OCI-LY1 (cell line): ENCODE measurements around the gene LTB4R.
A peak's percentile ranks its signal among the peaks of the same experiment; 100 is the strongest.

Experiments
- H2AFZ ChIP-seq: fragments of 200-600 bp; sonication (generic), shearing (Covaris generic); 2 replicates; pipeline ENCODE4 v1.6.0; 2014; ENCODE audit warnings: antibody characterized with exemption, mild to moderate bottlenecking, low read length
- H3F3A ChIP-seq: fragments of 200-600 bp; sonication (generic), shearing (Covaris generic); 2 replicates; pipeline ENCODE4 v1.6.0; 2014; ENCODE audit warnings: mild to moderate bottlenecking, antibody characterized with exemption, low read length, moderate library complexity; ENCODE audit not compliant: insufficient read depth
- H3K27ac ChIP-seq: fragments of 200-600 bp; sonication (generic); 2 replicates; pipeline ENCODE4 v1.5.1; 2014; ENCODE audit warnings: low read length, mixed run types, mild to moderate bottlenecking, low read depth; ENCODE audit not compliant: poor library complexity, severe bottlenecking
- H3K27me3 ChIP-seq: fragments of 200-600 bp; sonication (generic); 2 replicates; pipeline ENCODE4 v1.6.0; 2014; ENCODE audit warnings: antibody characterized with exemption, mild to moderate bottlenecking, low read length, moderate library complexity; ENCODE audit not compliant: insufficient read depth
- H3K36me3 ChIP-seq: fragments of 200-600 bp; sonication (generic); 2 replicates; pipeline ENCODE4 v1.6.1; 2014; ENCODE audit warnings: mild to moderate bottlenecking, antibody characterized with exemption, low read length, moderate library complexity, mixed read lengths; ENCODE audit not compliant: insufficient read depth
- H3K4me1 ChIP-seq: fragments of 200-600 bp; sonication (generic); 2 replicates; pipeline ENCODE4 v1.5.1; 2014; ENCODE audit warnings: mild to moderate bottlenecking, low read length, moderate library complexity; ENCODE audit not compliant: insufficient read depth, severe bottlenecking
- H3K4me2 ChIP-seq: fragments of 200-600 bp; sonication (generic), shearing (Covaris generic); 2 replicates; pipeline ENCODE4 v1.6.1; 2014; ENCODE audit warnings: low read length
- H3K4me3 ChIP-seq: fragments of 200-600 bp; sonication (generic); 2 replicates; pipeline ENCODE4 v1.5.1; 2014; ENCODE audit warnings: low read length, low read depth, mild to moderate bottlenecking, mixed read lengths; ENCODE audit not compliant: poor library complexity, severe bottlenecking
- H3K79me2 ChIP-seq: fragments of 200-600 bp; shearing (Covaris generic); 2 replicates; pipeline ENCODE4 v1.6.1; 2016; ENCODE audit warnings: mixed run types, low read length, mixed read lengths; ENCODE audit not compliant: insufficient read depth
- H3K9ac ChIP-seq: fragments of 200-600 bp; sonication (generic), shearing (Covaris generic); 2 replicates; pipeline ENCODE4 v1.6.1; 2014; ENCODE audit warnings: mild to moderate bottlenecking, low read length, mixed read lengths
- H3K9me2 ChIP-seq: fragments of 200-600 bp; sonication (generic), shearing (Covaris generic); 2 replicates; pipeline ENCODE4 v1.6.1; 2014; ENCODE audit warnings: low read depth, mild to moderate bottlenecking, low read length, mixed read lengths
- H3K9me3 ChIP-seq: fragments of 200-600 bp; shearing (Covaris generic); 2 replicates; pipeline ENCODE4 v1.6.1; 2014; ENCODE audit warnings: low read length, mixed read lengths
- H4K20me1 ChIP-seq: fragments of 200-600 bp; sonication (generic), shearing (Covaris generic); 2 replicates; pipeline ENCODE4 v1.6.0; 2016; ENCODE audit warnings: mild to moderate bottlenecking, low read length; ENCODE audit not compliant: insufficient read depth
- EZH2 ChIP-seq: fragments of 200-600 bp; sonication (generic), shearing (Covaris generic); IDR thresholded peaks from 2 replicates; pipeline ENCODE4 v1.8.0; 2017; ENCODE audit warnings: borderline replicate concordance, mixed run types, mild to moderate bottlenecking, antibody characterized with exemption, low read length, moderate library complexity, mixed read lengths
- TF ChIP-seq, protein P1 (sequence below): fragments of 200-600 bp; sonication (generic), shearing (Covaris generic); IDR thresholded peaks from 2 replicates; pipeline ENCODE4 v1.5.1; 2017; ENCODE audit warnings: mild to moderate bottlenecking, antibody characterized with exemption, low read length, moderate library complexity, mixed read lengths

The LTB4R gene

DNA sequence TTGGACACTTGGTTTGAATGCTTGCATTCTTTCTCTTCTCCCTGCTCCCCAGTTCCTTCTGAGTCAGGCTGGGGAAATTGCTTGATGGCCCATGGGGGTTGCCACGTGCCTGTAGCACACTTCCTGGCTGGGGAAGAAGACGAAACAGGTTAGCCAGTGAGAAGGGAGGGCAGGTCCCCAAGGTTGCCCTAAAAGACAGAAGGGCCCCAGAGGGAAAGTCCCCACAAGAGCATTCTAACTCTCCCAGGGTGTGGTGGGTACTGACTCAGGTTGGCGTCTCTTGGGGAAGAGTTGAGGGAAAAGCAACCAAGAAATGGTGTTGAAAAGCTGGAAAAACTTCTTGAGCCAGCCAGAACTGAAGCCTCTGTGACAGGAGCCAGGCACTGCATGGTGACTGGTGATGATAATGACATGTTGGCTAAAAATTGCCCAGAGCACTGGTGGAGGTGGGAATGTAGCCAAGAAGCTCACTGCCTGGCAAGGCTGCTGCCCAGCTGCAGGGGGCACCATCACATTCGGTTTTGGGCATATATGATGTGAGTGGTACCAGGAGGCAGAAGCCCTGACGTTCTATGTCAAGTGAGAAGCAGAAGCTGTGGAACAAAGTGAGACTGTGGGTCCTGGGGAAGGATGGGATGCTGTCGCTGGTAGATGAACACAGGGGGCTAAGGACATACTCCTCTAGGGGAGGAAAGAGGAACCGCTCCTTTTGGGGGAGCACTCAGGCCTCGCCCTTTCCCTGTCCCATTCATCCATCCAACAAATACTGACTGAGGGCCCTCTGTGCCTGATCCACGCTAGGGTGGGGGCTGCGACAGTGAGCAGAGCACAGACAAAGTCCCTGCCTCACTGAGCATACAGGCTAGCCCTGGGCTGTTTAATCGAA, 31.8 kb upstream of the LTB4R start:
- Histone ChIP-seq H3K4me3 (no peak overlapping the region), H3K4me2 (no peak overlapping the region), H3K36me3 (no peaks in the 10 kb centered on the region), H3K79me2 (no peaks in the 10 kb centered on the region), H3K9ac (no peak overlapping the region), H3K4me1 (peaks cover 23% of the 10 kb centered on the region), H3F3A (no peaks in the 10 kb centered on the region), H3K9me2 (no peaks in the 10 kb centered on the region), H3K9me3 (no peaks in the 10 kb centered on the region), H2AFZ (no peak overlapping the region), H4K20me1 (no peaks in the 10 kb centered on the region), H3K27me3 (no peaks in the 10 kb centered on the region), H3K27ac (no peak overlapping the region)
- TF ChIP-seq, protein P1, sequence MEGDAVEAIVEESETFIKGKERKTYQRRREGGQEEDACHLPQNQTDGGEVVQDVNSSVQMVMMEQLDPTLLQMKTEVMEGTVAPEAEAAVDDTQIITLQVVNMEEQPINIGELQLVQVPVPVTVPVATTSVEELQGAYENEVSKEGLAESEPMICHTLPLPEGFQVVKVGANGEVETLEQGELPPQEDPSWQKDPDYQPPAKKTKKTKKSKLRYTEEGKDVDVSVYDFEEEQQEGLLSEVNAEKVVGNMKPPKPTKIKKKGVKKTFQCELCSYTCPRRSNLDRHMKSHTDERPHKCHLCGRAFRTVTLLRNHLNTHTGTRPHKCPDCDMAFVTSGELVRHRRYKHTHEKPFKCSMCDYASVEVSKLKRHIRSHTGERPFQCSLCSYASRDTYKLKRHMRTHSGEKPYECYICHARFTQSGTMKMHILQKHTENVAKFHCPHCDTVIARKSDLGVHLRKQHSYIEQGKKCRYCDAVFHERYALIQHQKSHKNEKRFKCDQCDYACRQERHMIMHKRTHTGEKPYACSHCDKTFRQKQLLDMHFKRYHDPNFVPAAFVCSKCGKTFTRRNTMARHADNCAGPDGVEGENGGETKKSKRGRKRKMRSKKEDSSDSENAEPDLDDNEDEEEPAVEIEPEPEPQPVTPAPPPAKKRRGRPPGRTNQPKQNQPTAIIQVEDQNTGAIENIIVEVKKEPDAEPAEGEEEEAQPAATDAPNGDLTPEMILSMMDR = peak; percentile 67
- TF ChIP-seq EZH2 = no peak

DNA sequence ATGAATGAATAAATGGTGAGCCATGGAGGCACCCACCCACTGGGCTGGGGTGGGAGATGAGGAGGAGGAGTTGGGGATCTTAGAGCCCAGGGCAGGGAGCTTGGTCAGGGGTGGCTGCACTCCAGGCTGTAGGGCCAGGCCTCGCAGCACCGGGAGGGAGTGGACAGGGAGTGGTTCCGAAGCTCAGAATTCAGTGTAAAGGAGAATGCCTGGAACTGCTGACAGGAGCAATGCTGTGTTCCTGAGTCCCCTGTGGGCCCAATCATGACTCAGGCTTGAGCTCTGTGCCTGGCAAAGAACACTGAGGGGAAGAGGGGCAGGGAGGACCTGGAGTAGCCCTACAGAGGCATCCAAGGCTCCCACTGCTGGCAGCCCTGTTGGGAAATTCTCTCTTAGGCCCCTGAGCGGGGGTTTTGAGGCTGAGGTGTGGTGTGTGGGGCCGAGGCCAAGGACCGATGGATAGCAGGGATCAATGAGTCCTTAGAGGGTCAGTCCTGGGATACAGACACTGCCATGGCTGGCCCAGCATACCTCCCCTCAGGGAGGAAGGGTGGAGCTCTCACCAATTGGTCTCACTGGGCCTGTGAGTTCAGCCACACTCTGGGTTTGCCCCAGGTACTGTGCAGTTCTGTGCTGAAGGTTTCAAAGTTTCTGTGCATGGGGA, 30.4 kb upstream of the LTB4R start:
- H3K79me2 ChIP-seq = no peaks in the 10 kb centered on the region
- no peak overlapping the region for H3K4me3 ChIP-seq
- H3K27ac ChIP-seq = no peak overlapping the region
- H3K36me3 ChIP-seq = no peaks in the 10 kb centered on the region
- no peak overlapping the region for H3K9ac ChIP-seq
- H4K20me1 ChIP-seq = no peaks in the 10 kb centered on the region
- no peak overlapping the region for H2AFZ ChIP-seq
- H3K27me3 ChIP-seq = no peaks in the 10 kb centered on the region
- H3K4me1 ChIP-seq = peaks cover 16% of the 10 kb centered on the region
- TF ChIP-seq EZH2 = no peak
- TF ChIP-seq, protein P1 = no peak
- no peaks in the 10 kb centered on the region for H3K9me2 ChIP-seq
- H3K9me3 ChIP-seq = no peaks in the 10 kb centered on the region
- no peak overlapping the region for H3K4me2 ChIP-seq
- no peaks in the 10 kb centered on the region for H3F3A ChIP-seq

DNA sequence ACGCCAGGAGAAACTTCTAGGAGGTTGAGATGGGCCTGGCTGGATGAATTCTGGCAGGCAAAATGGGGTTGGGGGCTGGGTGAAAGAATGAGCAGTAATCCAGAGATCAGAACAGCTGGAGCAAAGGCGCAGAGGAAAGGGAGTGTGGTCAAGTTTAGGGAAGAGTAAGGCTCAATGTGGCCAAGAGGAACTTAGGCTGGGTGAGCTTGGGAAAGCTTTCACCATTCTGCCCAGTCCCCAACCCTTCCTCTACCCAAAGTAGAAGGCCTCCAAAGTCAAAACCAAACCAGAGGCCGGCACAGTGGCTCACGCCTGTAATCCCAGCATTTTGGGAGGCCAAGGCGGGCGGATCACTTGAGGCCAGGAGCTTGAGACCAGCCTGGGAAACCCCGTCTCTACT, 29.7 kb upstream of the LTB4R start:
- TF ChIP-seq, protein P1 = no peak
- no peak for TF ChIP-seq EZH2
- H3K9me3 ChIP-seq = no peaks in the 10 kb centered on the region
- H3K27ac ChIP-seq = no peak overlapping the region
- H3K79me2 ChIP-seq = no peaks in the 10 kb centered on the region
- H2AFZ ChIP-seq = no peak overlapping the region
- H3F3A ChIP-seq = no peaks in the 10 kb centered on the region
- H3K36me3 ChIP-seq = no peaks in the 10 kb centered on the region
- no peaks in the 10 kb centered on the region for H3K27me3 ChIP-seq
- H3K4me3 ChIP-seq = no peak overlapping the region
- H4K20me1 ChIP-seq = no peaks in the 10 kb centered on the region
- H3K4me1 ChIP-seq = peaks cover 16% of the 10 kb centered on the region
- H3K4me2 ChIP-seq = no peak overlapping the region
- no peaks in the 10 kb centered on the region for H3K9me2 ChIP-seq
- no peak overlapping the region for H3K9ac ChIP-seq
